Measurements from ENCODE around the gene CAMK2D. TPM values are rescaled to one million over a fixed set of nuclear protein-coding genes. Genes with fewer than 3 reads are reported as not detected.

Gene CAMK2D
- total and polyA plus RNA-seq, 4 experiments from 2014 or later, result 15.5 to 36.4 (median 24.0) TPM

- Mint-ChIP-seq H3K27me3 (peaks cover 3 to 4% of the 10 kb centered on the region in 2 donors), H3K36me3 (no peaks in the 10 kb centered on the region), H3K9me3 (no peaks in the 10 kb centered on the region), H3K4me1 (peaks cover 0 to 7% (median 5%) of the 10 kb centered on the region in 4 donors), H3K4me3 (no peak overlapping the region), H3K27ac (no peak overlapping the region)
- no peaks in the 10 kb centered on the region for H3K4me1 ChIP-seq (ENCODE audit: insufficient read depth, low read length)
- intact Hi-C loops (cut with micrococcal nuclease), result no loop called here
- ChIA-PET CTCF (ENCODE audit: partially characterized antibody) (no interaction called here), POLR2A (ENCODE audit: partially characterized antibody) (interaction anchor here (1.8 kb wide), 1 partner anchor 9 kb away, joined by 4 read pairs; no protein-coding TSS in a partner anchor)
- H3K27ac ChIP-seq (ENCODE audit: low read depth, low read length), result no peak overlapping the region
- H3K9me3 ChIP-seq (ENCODE audit: control insufficient read depth in 1 of 2, low read length in 2 of 2), result no peaks in the 10 kb centered on the region
- H3K36me3 ChIP-seq (ENCODE audit: insufficient read depth, low read length), result no peaks in the 10 kb centered on the region
- no peaks in the 10 kb centered on the region for H3K27me3 ChIP-seq (ENCODE audit: insufficient read depth, low read length)
- no peak for DNase-seq
- H3K4me3 ChIP-seq (ENCODE audit: low read length in 2 of 2), result no peak overlapping the region
These were observed 14.5 kb upstream of the CAMK2D start for GRCh38 chr4:113776016-113776415.

GRCh38 chr4:113773756-113774155 lies 12.2 kb upstream of the CAMK2D start:
- ChIA-PET POLR2A (ENCODE audit: partially characterized antibody) (interaction anchor here (1.4 kb wide), 1 partner anchor 11 kb away, joined by 7 read pairs; no protein-coding TSS in a partner anchor), CTCF (ENCODE audit: partially characterized antibody) (interaction anchor here (1.3 kb wide), 1 partner anchor 11 kb away, joined by 4 read pairs; no protein-coding TSS in a partner anchor)
- Histone ChIP-seq H3K4me1 (ENCODE audit: insufficient read depth, low read length) (no peaks in the 10 kb centered on the region), H3K27ac (ENCODE audit: low read depth, low read length) (no peak overlapping the region), H3K9me3 (ENCODE audit: control insufficient read depth in 1 of 2, low read length in 2 of 2) (no peaks in the 10 kb centered on the region), H3K36me3 (ENCODE audit: insufficient read depth, low read length) (no peaks in the 10 kb centered on the region), H3K27me3 (ENCODE audit: insufficient read depth, low read length) (no peaks in the 10 kb centered on the region), H3K4me3 (ENCODE audit: low read length in 2 of 2) (no peak overlapping the region)
- peaks cover 3 to 4% of the 10 kb centered on the region in 2 donors for H3K27me3 Mint-ChIP-seq
- peaks cover 0 to 7% (median 5%) of the 10 kb centered on the region in 4 donors for H3K4me1 Mint-ChIP-seq
- no peak overlapping the region for H3K4me3 Mint-ChIP-seq
- H3K9me3 Mint-ChIP-seq, result no peaks in the 10 kb centered on the region
- intact Hi-C loops (cut with micrococcal nuclease), result no loop called here
- H3K27ac Mint-ChIP-seq, result no peak overlapping the region
- H3K36me3 Mint-ChIP-seq, result no peaks in the 10 kb centered on the region
- DNase-seq, result no peak

GRCh38 chr4:113773014-113773413 lies 11.5 kb upstream of the CAMK2D start:
- Mint-ChIP-seq H3K36me3 (no peaks in the 10 kb centered on the region), H3K27me3 (peaks cover 3 to 4% of the 10 kb centered on the region in 2 donors), H3K27ac (peak overlapping the region in 2 of 7 donors; percentile 70 to 71), H3K9me3 (no peaks in the 10 kb centered on the region), H3K4me3 (peak overlapping the region in 4 of 8 donors; percentile 51 to 71 (median 62)), H3K4me1 (peaks cover 0 to 7% (median 5%) of the 10 kb centered on the region in 4 donors)
- DNase-seq, result no peak
- no peaks in the 10 kb centered on the region for H3K4me1 ChIP-seq (ENCODE audit: insufficient read depth, low read length)
- H3K36me3 ChIP-seq (ENCODE audit: insufficient read depth, low read length), result no peaks in the 10 kb centered on the region
- POLR2A ChIA-PET (ENCODE audit: partially characterized antibody), result interaction anchor here (1.4 kb wide), 1 partner anchor 10 kb away, joined by 7 read pairs; no protein-coding TSS in a partner anchor
- intact Hi-C loops (cut with micrococcal nuclease), result no loop called here
- CTCF ChIA-PET (ENCODE audit: partially characterized antibody), result interaction anchor here (1.3 kb wide), 1 partner anchor 11 kb away, joined by 4 read pairs; no protein-coding TSS in a partner anchor
- H3K27ac ChIP-seq (ENCODE audit: low read depth, low read length), result no peak overlapping the region
- no peak overlapping the region for H3K4me3 ChIP-seq (ENCODE audit: low read length in 2 of 2)
- no peaks in the 10 kb centered on the region for H3K27me3 ChIP-seq (ENCODE audit: insufficient read depth, low read length)
- no peaks in the 10 kb centered on the region for H3K9me3 ChIP-seq (ENCODE audit: control insufficient read depth in 1 of 2, low read length in 2 of 2)

- no peaks in the 10 kb centered on the region for H3K27me3 ChIP-seq (ENCODE audit: insufficient read depth, low read length)
- Mint-ChIP-seq H3K36me3 (no peaks in the 10 kb centered on the region), H3K27me3 (peaks cover 3 to 4% of the 10 kb centered on the region in 2 donors), H3K27ac (no peak overlapping the region), H3K9me3 (no peaks in the 10 kb centered on the region), H3K4me1 (peaks cover 0 to 7% (median 5%) of the 10 kb centered on the region in 4 donors), H3K4me3 (no peak overlapping the region)
- intact Hi-C loops (cut with micrococcal nuclease), result no loop called here
- H3K4me3 ChIP-seq (ENCODE audit: low read length in 2 of 2), result no peak overlapping the region
- no peaks in the 10 kb centered on the region for H3K4me1 ChIP-seq (ENCODE audit: insufficient read depth, low read length)
- H3K9me3 ChIP-seq (ENCODE audit: control insufficient read depth in 1 of 2, low read length in 2 of 2), result no peaks in the 10 kb centered on the region
- no peak overlapping the region for H3K27ac ChIP-seq (ENCODE audit: low read depth, low read length)
- DNase-seq, result no peak
- no peaks in the 10 kb centered on the region for H3K36me3 ChIP-seq (ENCODE audit: insufficient read depth, low read length)
- CTCF ChIA-PET (ENCODE audit: partially characterized antibody), result no interaction called here
- POLR2A ChIA-PET (ENCODE audit: partially characterized antibody), result interaction anchor here (1.4 kb wide), 1 partner anchor 10 kb away, joined by 7 read pairs; no protein-coding TSS in a partner anchor
These were observed 10.8 kb upstream of the CAMK2D start for GRCh38 chr4:113772319-113772718.

- no peaks in the 10 kb centered on the region for H3K27me3 Mint-ChIP-seq
- no peaks in the 10 kb centered on the region for H3K27me3 ChIP-seq (ENCODE audit: insufficient read depth, low read length)
These were observed 8.2 kb upstream of the CAMK2D start for GRCh38 chr4:113769744-113770143.

GRCh38 chr4:113768952-113769351 lies 7.4 kb upstream of the CAMK2D start:
- CTCF ChIA-PET (ENCODE audit: partially characterized antibody), result no interaction called here
- peaks cover 0 to 2% (median 0%) of the 10 kb centered on the region in 8 donors for H3K9me3 Mint-ChIP-seq
- H3K9me3 ChIP-seq (ENCODE audit: control insufficient read depth in 1 of 2, low read length in 2 of 2), result no peaks in the 10 kb centered on the region

More at GRCh38 chr4:113769744-113770143, 8.2 kb upstream of the CAMK2D start:
- no peaks in the 10 kb centered on the region for H3K9me3 ChIP-seq (ENCODE audit: control insufficient read depth in 1 of 2, low read length in 2 of 2)
- H3K27ac Mint-ChIP-seq, result no peak overlapping the region
- no peaks in the 10 kb centered on the region for H3K36me3 ChIP-seq (ENCODE audit: insufficient read depth, low read length)
- no peak overlapping the region for H3K4me3 ChIP-seq (ENCODE audit: low read length in 2 of 2)
- no peak for DNase-seq
- H3K27ac ChIP-seq (ENCODE audit: low read depth, low read length), result no peak overlapping the region
- POLR2A ChIA-PET (ENCODE audit: partially characterized antibody), result interaction anchor here (0.9 kb wide), 1 partner anchor 9 kb away, joined by 3 read pairs; no protein-coding TSS in a partner anchor
- no peaks in the 10 kb centered on the region for H3K9me3 Mint-ChIP-seq
- H3K4me1 Mint-ChIP-seq, result peaks cover 0 to 7% (median 5%) of the 10 kb centered on the region in 4 donors
- H3K4me3 Mint-ChIP-seq, result no peak overlapping the region
- no peaks in the 10 kb centered on the region for H3K4me1 ChIP-seq (ENCODE audit: insufficient read depth, low read length)
- intact Hi-C loops (cut with micrococcal nuclease), result loop anchor here (10.0 kb wide), 1 partner anchor 1625 kb away; the partner anchor contains the start of gene FAM241A
- no peaks in the 10 kb centered on the region for H3K36me3 Mint-ChIP-seq
- CTCF ChIA-PET (ENCODE audit: partially characterized antibody), result no interaction called here

GRCh38 chr4:113766882-113767281 lies 5.3 kb upstream of the CAMK2D start:
- Histone ChIP-seq H3K27me3 (ENCODE audit: insufficient read depth, low read length) (no peaks in the 10 kb centered on the region), H3K9me3 (ENCODE audit: control insufficient read depth in 1 of 2, low read length in 2 of 2) (no peaks in the 10 kb centered on the region), H3K4me3 (ENCODE audit: low read length in 2 of 2) (no peak overlapping the region), H3K27ac (ENCODE audit: low read depth, low read length) (no peak overlapping the region), H3K4me1 (ENCODE audit: insufficient read depth, low read length) (peaks cover 8% of the 10 kb centered on the region), H3K36me3 (ENCODE audit: insufficient read depth, low read length) (no peaks in the 10 kb centered on the region)
- intact Hi-C loops (cut with micrococcal nuclease), result loop anchor here (10.0 kb wide), 1 partner anchor 1622 kb away; the partner anchor contains the start of gene FAM241A
- H3K27ac Mint-ChIP-seq, result no peak overlapping the region
- no peaks in the 10 kb centered on the region for H3K27me3 Mint-ChIP-seq
- CTCF ChIA-PET (ENCODE audit: partially characterized antibody), result interaction anchor here (0.7 to 1.4 kb wide), 3 partner anchors 18 to 138 kb away, joined by 3 to 4 read pairs (median 3); no protein-coding TSS in a partner anchor
- no peak for DNase-seq
- POLR2A ChIA-PET (ENCODE audit: partially characterized antibody), result no interaction called here
- peaks cover 0 to 9% (median 0%) of the 10 kb centered on the region in 8 donors for H3K9me3 Mint-ChIP-seq
- peaks cover 4 to 12% (median 8%) of the 10 kb centered on the region in 4 donors for H3K4me1 Mint-ChIP-seq
- no peak overlapping the region for H3K4me3 Mint-ChIP-seq
- peaks cover 0 to 5% of the 10 kb centered on the region in 2 donors for H3K36me3 Mint-ChIP-seq

More at GRCh38 chr4:113768952-113769351, 7.4 kb upstream of the CAMK2D start:
- POLR2A ChIA-PET (ENCODE audit: partially characterized antibody), result no interaction called here
- Histone ChIP-seq H3K27me3 (ENCODE audit: insufficient read depth, low read length) (no peaks in the 10 kb centered on the region), H3K4me1 (ENCODE audit: insufficient read depth, low read length) (no peaks in the 10 kb centered on the region), H3K36me3 (ENCODE audit: insufficient read depth, low read length) (no peaks in the 10 kb centered on the region), H3K4me3 (ENCODE audit: low read length in 2 of 2) (no peak overlapping the region), H3K27ac (ENCODE audit: low read depth, low read length) (no peak overlapping the region)
- Mint-ChIP-seq H3K27me3 (no peaks in the 10 kb centered on the region), H3K36me3 (no peaks in the 10 kb centered on the region), H3K4me3 (no peak overlapping the region), H3K4me1 (peaks cover 0 to 7% (median 5%) of the 10 kb centered on the region in 4 donors), H3K27ac (peak overlapping the region in 1 of 7 donors; percentile 30)
- no peak for DNase-seq
- intact Hi-C loops (cut with micrococcal nuclease), result loop anchor here (10.0 kb wide), 1 partner anchor 1624 kb away; the partner anchor contains the start of gene FAM241A

All from CD4-positive, alpha-beta memory T cell (primary cell).